B cell (primary cell): ENCODE results near the gene KDM3A. TPM values are rescaled to one million over a fixed set of nuclear protein-coding genes. Genes with fewer than 3 reads are reported as not detected.

ENCODE experiments used
- ATAC-seq: fragments of 200-7000 bp; cut with Tn5 transposase; one replicate; pipeline ENCODE4 v1.10.0; 2021; ENCODE audit warnings: low read depth, mild to moderate bottlenecking, moderate number of reproducible peaks, moderate library complexity
- CTCF ChIA-PET: fragments of 350-600 bp; sonication (Branson Sonifier 250); formaldehyde crosslinking; loops from one replicate; lab custom pipeline; 2021; ENCODE audit warnings: antibody characterized with exemption, inconsistent platforms; lab: Charles Lee
- POLR2A ChIA-PET: fragments of 350-600 bp; sonication (Branson Sonifier 250); formaldehyde crosslinking; loops from one replicate; lab custom pipeline; 2021; ENCODE audit warnings: antibody characterized with exemption; lab: Charles Lee
- DNase-seq: peaks from one replicate; pipeline ENCODE4 v3.0.0; 2013
- H2AFZ ChIP-seq: 2 replicates; pipeline ENCODE4 v1.6.1; 2012; ENCODE audit warnings: mild to moderate bottlenecking, low read depth, low read length; ENCODE audit not compliant: insufficient read depth, poor library complexity, severe bottlenecking
- H3K27ac ChIP-seq, 2 donors: 1 replicate in 1 of 2; 2 replicates in 1 of 2; pipeline ENCODE4 v1.5.1; 2012 to 2013; ENCODE audit warnings: low read length in 2 of 2, mild to moderate bottlenecking in 2 of 2, moderate library complexity in 1 of 2
- H3K27me3 ChIP-seq, 4 experiments: fragments of 200-600 bp in 1 of 4; sonication (generic) in 1 of 4; replicated peaks in 1 of 4; 1 replicate in 2 of 4; 2 replicates in 2 of 4; pipeline versions ENCODE4 v1.6.1 to v1.7.0; 2013 to 2016; ENCODE audit warnings: low read length in 3 of 4, mild to moderate bottlenecking in 2 of 4, mixed read lengths in 1 of 4, moderate library complexity in 1 of 4; ENCODE audit not compliant: insufficient read depth in 4 of 4, control insufficient read depth in 3 of 4; ENCODE audit errors: control extremely low read depth in 1 of 4
- H3K36me3 ChIP-seq, 2 experiments: replicated peaks in 1 of 2; 1 replicate in 1 of 2; 2 replicates in 1 of 2; pipeline versions ENCODE4 v1.6.1 to v1.7.1; 2013; ENCODE audit warnings: low read length in 1 of 2; ENCODE audit not compliant: insufficient read depth in 2 of 2, control insufficient read depth in 1 of 2; ENCODE audit errors: control extremely low read depth in 1 of 2, extremely low read depth in 1 of 2
- H3K4me1 ChIP-seq, 2 donors: fragments of 200-600 bp in 1 of 2; sonication (generic) in 1 of 2; 1 replicate in 1 of 2; 2 replicates in 1 of 2; pipeline versions ENCODE4 v1.5.1 to v1.6.1; 2013 to 2017; ENCODE audit warnings: low read length in 2 of 2; ENCODE audit not compliant: control insufficient read depth in 2 of 2, insufficient read depth in 2 of 2
- H3K4me2 ChIP-seq: replicated peaks from 2 replicates; pipeline ENCODE3; 2012; ENCODE audit warnings: mild to moderate bottlenecking, low read depth, low read length; ENCODE audit not compliant: poor library complexity, severe bottlenecking
- H3K4me3 ChIP-seq, 5 experiments: fragments of 200-600 bp in 1 of 5; sonication (generic) in 1 of 5; 1 replicate in 3 of 5; 2 replicates in 2 of 5; pipeline versions ENCODE4 v1.5.1 to v1.7.0; 2011 to 2016; ENCODE audit warnings: low read length in 4 of 5, mild to moderate bottlenecking in 4 of 5, low read depth in 2 of 5, control low read depth in 1 of 5, moderate library complexity in 1 of 5; ENCODE audit not compliant: insufficient read depth in 1 of 5; ENCODE audit errors: control extremely low read depth in 1 of 5, extremely low read depth in 1 of 5
- H3K79me2 ChIP-seq: fragments of 200-600 bp; sonication (generic); one replicate; pipeline ENCODE4 v1.6.0; 2016; ENCODE audit warnings: low read length; ENCODE audit not compliant: control insufficient read depth, insufficient read depth
- H3K9ac ChIP-seq: fragments of 200-600 bp; sonication (generic); 2 replicates; pipeline ENCODE4 v1.6.1; 2017; ENCODE audit warnings: mild to moderate bottlenecking, low read length, moderate library complexity
- H3K9me3 ChIP-seq, 3 donors: one replicate each; pipeline versions ENCODE4 v1.6.1 to v1.7.1; 2013; ENCODE audit warnings: low read length in 2 of 3; ENCODE audit not compliant: control insufficient read depth in 2 of 3, insufficient read depth in 1 of 3; ENCODE audit errors: control extremely low read depth in 1 of 3
- H4K20me1 ChIP-seq: 2 replicates; pipeline ENCODE4 v1.6.0; 2012; ENCODE audit warnings: mild to moderate bottlenecking, low read length; ENCODE audit not compliant: insufficient read depth, control insufficient read depth, poor library complexity, severe bottlenecking
- H3K27ac Mint-ChIP-seq: one replicate; pipeline ENCODE4 v1.8.0; 2021; ENCODE audit warnings: mixed read lengths
- H3K27me3 Mint-ChIP-seq: one replicate; pipeline ENCODE4 v1.8.0; 2021; ENCODE audit warnings: mixed read lengths
- H3K4me1 Mint-ChIP-seq: one replicate; pipeline ENCODE4 v1.8.0; 2021; ENCODE audit warnings: mixed read lengths
- H3K4me3 Mint-ChIP-seq: one replicate; pipeline ENCODE4 v1.8.0; 2021; ENCODE audit warnings: mixed read lengths
- H3K9me3 Mint-ChIP-seq: one replicate; pipeline ENCODE4 v1.8.0; 2022; ENCODE audit warnings: mixed read lengths; ENCODE audit not compliant: insufficient read depth
- CTCF ChIP-seq: fragments of 200-600 bp; IDR thresholded peaks from one replicate; pipeline ENCODE4 v1.8.0; 2022; ENCODE audit warnings: antibody characterized with exemption, mild to moderate bottlenecking
- EZH2 ChIP-seq: IDR thresholded peaks from 2 replicates; pipeline ENCODE4 v1.6.1; 2012; ENCODE audit warnings: borderline replicate concordance, low read depth, mild to moderate bottlenecking, moderate library complexity, low read length; ENCODE audit not compliant: insufficient read depth, poor library complexity, severe bottlenecking
- WGBS: methylation state at CpG from one replicate; pipeline ENCODE4 v1.1.5; 2013; ENCODE audit warnings: missing lambda C conversion rate; ENCODE audit not compliant: insufficient coverage; 5-methylcytosine and 5-hydroxymethylcytosine counted together
- intact Hi-C: fragments of 100-400 bp; cut with micrococcal nuclease; formaldehyde crosslinking; loops from one replicate; pipeline ENCODE4 v1.10.0; 2022
- polyA plus RNA-seq: library from polyadenylated mRNA; depleted of rRNA; stranded (reverse); fragments of >200 nt; gene quantifications from 2 replicates; pipeline ENCODE4 v1.2.3, GENCODE V29; 2012
- total RNA-seq, 2 donors: library from RNA; stranded (reverse); fragments of 120-200 nt in 1 of 2; gene quantifications; 1 replicate in 1 of 2; 2 replicates in 1 of 2; pipeline versions ENCODE4 v1.2.3 to v1.2.4, GENCODE V29; 2013 to 2022

KDM3A gene
- total and polyA plus RNA-seq, 2 donors (not counting 1 experiment from before 2014, with no cell fraction given), result 27.7 to 107 TPM

- Histone ChIP-seq H3K27ac (no peak overlapping the region), H3K36me3 (no peaks in the 10 kb centered on the region), H2AFZ (no peak overlapping the region), H3K9me3 (peaks cover 5 to 29% (median 8%) of the 10 kb centered on the region in 3 donors), H3K79me2 (no peaks in the 10 kb centered on the region), H3K4me2 (no peak overlapping the region), H3K4me1 (peaks cover 3 to 4% of the 10 kb centered on the region in 2 donors), H3K4me3 (no peak overlapping the region), H3K27me3 (peaks cover 0 to 3% (median 0%) of the 10 kb centered on the region in 4 experiments), H4K20me1 (no peaks in the 10 kb centered on the region), H3K9ac (no peak overlapping the region)
- ChIA-PET CTCF (no interaction called here), POLR2A (no interaction called here)
- Mint-ChIP-seq H3K9me3 (peaks cover 9% of the 10 kb centered on the region), H3K27me3 (peaks cover 16% of the 10 kb centered on the region), H3K4me1 (peaks cover 3% of the 10 kb centered on the region), H3K27ac (no peak overlapping the region), H3K4me3 (no peak overlapping the region)
- ATAC-seq (no peak), DNase-seq (no peak)
- TF ChIP-seq EZH2, result no peak
- no peak for TF ChIP-seq CTCF
- intact Hi-C loops, result no loop called here
- no CpG with 5 or more reads among the region's 4 CpGs for WGBS
These were observed 5.6 kb upstream of the KDM3A start for GRCh38 chr2:86435531-86435930.

- CTCF ChIA-PET, result no interaction called here
These were observed 4.8 kb upstream of the KDM3A start for GRCh38 chr2:86436328-86436727.

More at GRCh38 chr2:86436328-86436727, 4.8 kb upstream of the KDM3A start:
- no peak overlapping the region for H3K27ac Mint-ChIP-seq
- no peak for TF ChIP-seq EZH2
- no peak for TF ChIP-seq CTCF
- Histone ChIP-seq H3K4me3 (no peak overlapping the region), H3K79me2 (no peaks in the 10 kb centered on the region), H3K9ac (no peak overlapping the region), H3K4me2 (no peak overlapping the region), H2AFZ (no peak overlapping the region), H3K4me1 (peaks cover 4 to 7% of the 10 kb centered on the region in 2 donors), H3K27ac (no peak overlapping the region), H4K20me1 (no peaks in the 10 kb centered on the region), H3K36me3 (no peaks in the 10 kb centered on the region), H3K9me3 (peaks cover 5 to 29% (median 12%) of the 10 kb centered on the region in 3 donors), H3K27me3 (peaks cover 0 to 3% (median 0%) of the 10 kb centered on the region in 4 experiments)
- POLR2A ChIA-PET, result no interaction called here
- DNase-seq, result no peak
- peaks cover 11% of the 10 kb centered on the region for H3K27me3 Mint-ChIP-seq
- intact Hi-C loops, result no loop called here
- peaks cover 11% of the 10 kb centered on the region for H3K4me1 Mint-ChIP-seq
- H3K4me3 Mint-ChIP-seq, result no peak overlapping the region
- ATAC-seq, result no peak
- H3K9me3 Mint-ChIP-seq, result peaks cover 9% of the 10 kb centered on the region
